Activated naive CD4-positive, alpha-beta T cell treated with anti-CD3 and anti-CD28 coated beads, Interleukin-2, amount 10 ng/mL, durations not matched to agents 7 days and 5 days (primary cell): ENCODE data around the gene BTBD9.

ENCODE experiments used
- CTCF ChIA-PET: fragments of 350-600 bp; sonication (Branson Sonifier 250); formaldehyde crosslinking; loops from one replicate; lab custom pipeline; 2021; ENCODE audit warnings: antibody characterized with exemption; lab: Charles Lee
- DNase-seq: peaks from one replicate; pipeline ENCODE4 v3.0.0-alpha.2; 2020
- H3K27ac Mint-ChIP-seq: one replicate; pipeline ENCODE4 v1.8.0; 2021; ENCODE audit warnings: mild to moderate bottlenecking, moderate library complexity, mixed read lengths
- H3K27me3 Mint-ChIP-seq: one replicate; pipeline ENCODE4 v1.8.0; 2021; ENCODE audit warnings: mild to moderate bottlenecking, mixed read lengths
- H3K36me3 Mint-ChIP-seq: one replicate; pipeline ENCODE4 v1.8.0; 2021; ENCODE audit warnings: mixed read lengths
- H3K4me1 Mint-ChIP-seq: one replicate; pipeline ENCODE4 v1.8.0; 2021; ENCODE audit warnings: mixed read lengths
- H3K4me3 Mint-ChIP-seq: one replicate; pipeline ENCODE4 v1.8.0; 2021; ENCODE audit warnings: mild to moderate bottlenecking, moderate library complexity, mixed read lengths
- H3K9me3 Mint-ChIP-seq: one replicate; pipeline ENCODE4 v1.8.0; 2021; ENCODE audit warnings: mixed read lengths

The BTBD9 gene

GRCh38 chr6:38508894-38509293 lies 130.8 kb downstream of the BTBD9 start:
- no peaks in the 10 kb centered on the region for H3K9me3 Mint-ChIP-seq
- H3K4me1 Mint-ChIP-seq: no peaks in the 10 kb centered on the region
- H3K36me3 Mint-ChIP-seq: no peaks in the 10 kb centered on the region
- no peak overlapping the region for H3K27ac Mint-ChIP-seq
- H3K27me3 Mint-ChIP-seq: no peaks in the 10 kb centered on the region
- CTCF ChIA-PET: no interaction called here
- no peak for DNase-seq
- no peak overlapping the region for H3K4me3 Mint-ChIP-seq

- Mint-ChIP-seq H3K27ac (no peak overlapping the region), H3K36me3 (no peaks in the 10 kb centered on the region), H3K9me3 (no peaks in the 10 kb centered on the region), H3K27me3 (no peaks in the 10 kb centered on the region), H3K4me3 (no peak overlapping the region), H3K4me1 (no peaks in the 10 kb centered on the region)
- DNase-seq: no peak
- CTCF ChIA-PET: no interaction called here
Measured at GRCh38 chr6:38508286-38508685, 131.4 kb downstream of the BTBD9 start.

- H3K27me3 Mint-ChIP-seq: no peaks in the 10 kb centered on the region
- no peak overlapping the region for H3K27ac Mint-ChIP-seq
- H3K4me1 Mint-ChIP-seq: no peaks in the 10 kb centered on the region
- H3K36me3 Mint-ChIP-seq: no peaks in the 10 kb centered on the region
- CTCF ChIA-PET: no interaction called here
- H3K9me3 Mint-ChIP-seq: no peaks in the 10 kb centered on the region
- DNase-seq: no peak
- H3K4me3 Mint-ChIP-seq: no peak overlapping the region
Measured at GRCh38 chr6:38507173-38507572, 132.6 kb downstream of the BTBD9 start.

GRCh38 chr6:38505826-38506225 lies 133.9 kb downstream of the BTBD9 start:
- H3K4me1 Mint-ChIP-seq: no peaks in the 10 kb centered on the region
- H3K9me3 Mint-ChIP-seq: no peaks in the 10 kb centered on the region
- no peak for DNase-seq
- CTCF ChIA-PET: interaction anchor here (0.7 kb wide), 1 partner anchor 1216 kb away, joined by 3 read pairs; no protein-coding TSS in a partner anchor
- H3K27ac Mint-ChIP-seq: no peak overlapping the region
- H3K27me3 Mint-ChIP-seq: no peaks in the 10 kb centered on the region
- no peaks in the 10 kb centered on the region for H3K36me3 Mint-ChIP-seq
- no peak overlapping the region for H3K4me3 Mint-ChIP-seq

GRCh38 chr6:38504996-38505395 lies 134.7 kb downstream of the BTBD9 start:
- Mint-ChIP-seq H3K27ac (no peak overlapping the region), H3K36me3 (no peaks in the 10 kb centered on the region), H3K4me3 (no peak overlapping the region), H3K9me3 (no peaks in the 10 kb centered on the region), H3K4me1 (no peaks in the 10 kb centered on the region), H3K27me3 (no peaks in the 10 kb centered on the region)
- DNase-seq: no peak
- CTCF ChIA-PET: no interaction called here

- Mint-ChIP-seq H3K4me1 (no peaks in the 10 kb centered on the region), H3K9me3 (no peaks in the 10 kb centered on the region), H3K27ac (no peak overlapping the region), H3K36me3 (no peaks in the 10 kb centered on the region), H3K27me3 (no peaks in the 10 kb centered on the region), H3K4me3 (no peak overlapping the region)
- no peak for DNase-seq
- CTCF ChIA-PET: interaction anchor here (1.0 kb wide), 1 partner anchor 23 kb away, joined by 3 read pairs; no protein-coding TSS in a partner anchor
Measured at GRCh38 chr6:38503960-38504682, 135.6 kb downstream of the BTBD9 start.

GRCh38 chr6:38503032-38503773 lies 136.5 kb downstream of the BTBD9 start:
- H3K27me3 Mint-ChIP-seq: no peaks in the 10 kb centered on the region
- H3K4me1 Mint-ChIP-seq: no peaks in the 10 kb centered on the region
- CTCF ChIA-PET: interaction anchor here (1.0 to 1.3 kb wide), 3 partner anchors 9 to 23 kb away, joined by 3 read pairs; no protein-coding TSS in a partner anchor
- H3K9me3 Mint-ChIP-seq: no peaks in the 10 kb centered on the region
- DNase-seq: no peak
- H3K27ac Mint-ChIP-seq: no peak overlapping the region
- H3K36me3 Mint-ChIP-seq: no peaks in the 10 kb centered on the region
- no peak overlapping the region for H3K4me3 Mint-ChIP-seq

GRCh38 chr6:38502423-38502822 lies 137.3 kb downstream of the BTBD9 start:
- Mint-ChIP-seq H3K36me3 (no peaks in the 10 kb centered on the region), H3K27me3 (no peaks in the 10 kb centered on the region), H3K27ac (no peak overlapping the region), H3K4me3 (no peak overlapping the region), H3K9me3 (no peaks in the 10 kb centered on the region), H3K4me1 (no peaks in the 10 kb centered on the region)
- CTCF ChIA-PET: interaction anchor here (0.6 to 1.3 kb wide), 3 partner anchors 8 to 333 kb away, joined by 3 read pairs; no protein-coding TSS in a partner anchor
- no peak for DNase-seq

- H3K9me3 Mint-ChIP-seq: no peaks in the 10 kb centered on the region
- no peak for DNase-seq
- CTCF ChIA-PET: interaction anchor here (1.0 to 1.3 kb wide), 2 partner anchors 8 to 12 kb away, joined by 3 read pairs; no protein-coding TSS in a partner anchor
- H3K4me1 Mint-ChIP-seq: no peaks in the 10 kb centered on the region
- H3K27ac Mint-ChIP-seq: no peak overlapping the region
- no peak overlapping the region for H3K4me3 Mint-ChIP-seq
- H3K36me3 Mint-ChIP-seq: no peaks in the 10 kb centered on the region
- no peaks in the 10 kb centered on the region for H3K27me3 Mint-ChIP-seq
Measured at GRCh38 chr6:38501931-38502330, 137.8 kb downstream of the BTBD9 start.

GRCh38 chr6:38499529-38500096 lies 140.1 kb downstream of the BTBD9 start:
- H3K9me3 Mint-ChIP-seq: no peaks in the 10 kb centered on the region
- H3K4me3 Mint-ChIP-seq: no peak overlapping the region
- CTCF ChIA-PET: no interaction called here
- H3K4me1 Mint-ChIP-seq: no peaks in the 10 kb centered on the region
- H3K36me3 Mint-ChIP-seq: no peaks in the 10 kb centered on the region
- DNase-seq: no peak
- H3K27me3 Mint-ChIP-seq: no peaks in the 10 kb centered on the region
- no peak overlapping the region for H3K27ac Mint-ChIP-seq

- CTCF ChIA-PET: no interaction called here
- H3K4me1 Mint-ChIP-seq: no peaks in the 10 kb centered on the region
Measured at GRCh38 chr6:38498805-38499445, 140.8 kb downstream of the BTBD9 start.

GRCh38 chr6:38498085-38498484 lies 141.6 kb downstream of the BTBD9 start:
- Mint-ChIP-seq H3K36me3 (no peaks in the 10 kb centered on the region), H3K4me1 (no peaks in the 10 kb centered on the region), H3K9me3 (no peaks in the 10 kb centered on the region), H3K27me3 (no peaks in the 10 kb centered on the region), H3K27ac (no peak overlapping the region), H3K4me3 (no peak overlapping the region)
- DNase-seq: no peak
- CTCF ChIA-PET: interaction anchor here (0.7 kb wide), 1 partner anchor 216 kb away, joined by 3 read pairs; no protein-coding TSS in a partner anchor

More at GRCh38 chr6:38498805-38499445, 140.8 kb downstream of the BTBD9 start:
- Mint-ChIP-seq H3K4me3 (no peak overlapping the region), H3K27ac (no peak overlapping the region), H3K27me3 (no peaks in the 10 kb centered on the region), H3K36me3 (no peaks in the 10 kb centered on the region), H3K9me3 (no peaks in the 10 kb centered on the region)
- no peak for DNase-seq

- H3K27ac Mint-ChIP-seq: no peak overlapping the region
- no peaks in the 10 kb centered on the region for H3K4me1 Mint-ChIP-seq
- DNase-seq: no peak
- H3K27me3 Mint-ChIP-seq: no peaks in the 10 kb centered on the region
- H3K36me3 Mint-ChIP-seq: no peaks in the 10 kb centered on the region
- CTCF ChIA-PET: interaction anchor here (0.7 kb wide), 1 partner anchor 216 kb away, joined by 3 read pairs; no protein-coding TSS in a partner anchor
- H3K9me3 Mint-ChIP-seq: no peaks in the 10 kb centered on the region
- H3K4me3 Mint-ChIP-seq: no peak overlapping the region
Measured at GRCh38 chr6:38497546-38497945, 142.2 kb downstream of the BTBD9 start.
